Measurements from ENCODE around the gene PLA2G2C.

Gene PLA2G2C

GRCh38 chr1:20124456-20125057 lies 61.8 kb downstream of the PLA2G2C start:
- Histone ChIP-seq H3K36me3 (no peaks in the 10 kb centered on the region), H3K4me3 (ENCODE audit: low read depth in 1 of 2, low read length in 1 of 2) (no peak overlapping the region), H3K27ac (no peak overlapping the region), H3K4me1 (ENCODE audit: control insufficient read depth in 1 of 2, insufficient read depth in 1 of 2, low read depth in 1 of 2, low read length in 1 of 2) (no peaks in the 10 kb centered on the region), H3K9me3 (no peaks in the 10 kb centered on the region), H3K27me3 (peaks cover 25% of the 10 kb centered on the region)
- TF ChIP-seq CTCF (IDR thresholded peaks at IDR 0.05), result no peak

GRCh38 chr1:20123722-20124455 lies 62.4 kb downstream of the PLA2G2C start:
- Histone ChIP-seq H3K4me3 (ENCODE audit: low read depth in 1 of 2, low read length in 1 of 2) (no peak overlapping the region), H3K27me3 (peaks cover 29% of the 10 kb centered on the region), H3K36me3 (no peaks in the 10 kb centered on the region), H3K9me3 (no peaks in the 10 kb centered on the region), H3K4me1 (ENCODE audit: control insufficient read depth in 1 of 2, insufficient read depth in 1 of 2, low read depth in 1 of 2, low read length in 1 of 2) (no peaks in the 10 kb centered on the region), H3K27ac (no peak overlapping the region)
- TF ChIP-seq CTCF (IDR thresholded peaks at IDR 0.05), result no peak

- no peaks in the 10 kb centered on the region for H3K36me3 ChIP-seq
- peaks cover 30% of the 10 kb centered on the region for H3K27me3 ChIP-seq
- H3K9me3 ChIP-seq, result no peaks in the 10 kb centered on the region
- no peak overlapping the region for H3K27ac ChIP-seq
- no peak overlapping the region for H3K4me3 ChIP-seq (ENCODE audit: low read depth in 1 of 2, low read length in 1 of 2)
- no peak for TF ChIP-seq CTCF (IDR thresholded peaks at IDR 0.05)
- no peaks in the 10 kb centered on the region for H3K4me1 ChIP-seq (ENCODE audit: control insufficient read depth in 1 of 2, insufficient read depth in 1 of 2, low read depth in 1 of 2, low read length in 1 of 2)
Observed at GRCh38 chr1:20120796-20121195, 65.5 kb downstream of the PLA2G2C start.

GRCh38 chr1:20119347-20119746 lies 67.0 kb downstream of the PLA2G2C start, which contains the start of gene PLA2G2D:
PLA2G2D (minus strand) TSS chr1:20119536; CDS start chr1:20119498, 38 bp downstream.
- H3K36me3 ChIP-seq, result no peaks in the 10 kb centered on the region
- H3K27ac ChIP-seq, result no peak within 1 kb of the TSS
- H3K4me1 ChIP-seq (ENCODE audit: control insufficient read depth in 1 of 2, insufficient read depth in 1 of 2, low read depth in 1 of 2, low read length in 1 of 2), result no peaks in the 10 kb centered on the region
- no peaks in the 10 kb centered on the region for H3K9me3 ChIP-seq
- TF ChIP-seq CTCF (IDR thresholded peaks at IDR 0.05), result no peak
- H3K4me3 ChIP-seq (ENCODE audit: low read depth in 1 of 2, low read length in 1 of 2), result no peak within 1 kb of the TSS
- peaks cover 22% of the 10 kb centered on the region for H3K27me3 ChIP-seq

GRCh38 chr1:20117236-20117635 lies 69.1 kb downstream of the PLA2G2C start:
- no peak overlapping the region for H3K27ac ChIP-seq
- H3K4me1 ChIP-seq (ENCODE audit: control insufficient read depth in 1 of 2, insufficient read depth in 1 of 2, low read depth in 1 of 2, low read length in 1 of 2), result no peaks in the 10 kb centered on the region
- no peak for TF ChIP-seq CTCF (IDR thresholded peaks at IDR 0.05)
- peaks cover 12% of the 10 kb centered on the region for H3K27me3 ChIP-seq
- H3K9me3 ChIP-seq, result no peaks in the 10 kb centered on the region
- no peak overlapping the region for H3K4me3 ChIP-seq (ENCODE audit: low read depth in 1 of 2, low read length in 1 of 2)
- no peaks in the 10 kb centered on the region for H3K36me3 ChIP-seq
